ENCODE measurements around the gene TEAD2.
A peak's percentile ranks its signal among the peaks of the same experiment; 100 is the strongest.

TEAD2 gene

GRCh38 chr19:49347835-49348234, 14.4 kb downstream of the TEAD2 start:
- Histone ChIP-seq H3K27me3 (ENCODE audit: control insufficient read depth, insufficient read depth, low read length, poor library complexity, severe bottlenecking) (no peaks in the 10 kb centered on the region), H3K9me3 (ENCODE audit: control insufficient read depth, low read length) (no peaks in the 10 kb centered on the region), H3K27ac (ENCODE audit: insufficient read depth, low read depth, low read length, poor library complexity, severe bottlenecking) (no peak overlapping the region), H3K4me3 (ENCODE audit: insufficient read depth, low read depth, low read length) (no peak overlapping the region), H3K4me1 (ENCODE audit: control insufficient read depth, insufficient read depth, low read length) (peaks cover 6% of the 10 kb centered on the region), H3K36me3 (ENCODE audit: control insufficient read depth, insufficient read depth, low read length) (peaks cover 77% of the 10 kb centered on the region)
- WGBS, 2 experiments: 87 to 91% methylated on average over 3 of the region's 3 CpGs

- Histone ChIP-seq H3K4me3 (ENCODE audit: insufficient read depth, low read depth, low read length) (no peak overlapping the region), H3K36me3 (ENCODE audit: control insufficient read depth, insufficient read depth, low read length) (peaks cover 79% of the 10 kb centered on the region)
- 95 to 97% methylated on average over 15 of the region's 15 CpGs for WGBS, 2 experiments
Measured at GRCh38 chr19:49347191-49347590, 15.0 kb downstream of the TEAD2 start.

GRCh38 chr19:49344505-49345423, 17.5 kb downstream of the TEAD2 start:
- Histone ChIP-seq H3K4me3 (ENCODE audit: insufficient read depth, low read depth, low read length) (no peak overlapping the region), H3K4me1 (ENCODE audit: control insufficient read depth, insufficient read depth, low read length) (peaks cover 6% of the 10 kb centered on the region), H3K27me3 (ENCODE audit: control insufficient read depth, insufficient read depth, low read length, poor library complexity, severe bottlenecking) (no peaks in the 10 kb centered on the region), H3K27ac (ENCODE audit: insufficient read depth, low read depth, low read length, poor library complexity, severe bottlenecking) (no peak overlapping the region), H3K9me3 (ENCODE audit: control insufficient read depth, low read length) (no peaks in the 10 kb centered on the region), H3K36me3 (ENCODE audit: control insufficient read depth, insufficient read depth, low read length) (peaks cover 75% of the 10 kb centered on the region)
- 92 to 93% methylated on average over 11 of the region's 11 CpGs for WGBS, 2 experiments

More at GRCh38 chr19:49347191-49347590, 15.0 kb downstream of the TEAD2 start:
- no peak overlapping the region for H3K27ac ChIP-seq (ENCODE audit: insufficient read depth, low read depth, low read length, poor library complexity, severe bottlenecking)
- no peaks in the 10 kb centered on the region for H3K9me3 ChIP-seq (ENCODE audit: control insufficient read depth, low read length)
- H3K4me1 ChIP-seq (ENCODE audit: control insufficient read depth, insufficient read depth, low read length): peaks cover 6% of the 10 kb centered on the region
- no peaks in the 10 kb centered on the region for H3K27me3 ChIP-seq (ENCODE audit: control insufficient read depth, insufficient read depth, low read length, poor library complexity, severe bottlenecking)

GRCh38 chr19:49343123-49343522, 19.1 kb downstream of the TEAD2 start:
- Histone ChIP-seq H3K27ac (ENCODE audit: insufficient read depth, low read depth, low read length, poor library complexity, severe bottlenecking) (no peak overlapping the region), H3K4me1 (ENCODE audit: control insufficient read depth, insufficient read depth, low read length) (peaks cover 11% of the 10 kb centered on the region), H3K4me3 (ENCODE audit: insufficient read depth, low read depth, low read length) (no peak overlapping the region), H3K36me3 (ENCODE audit: control insufficient read depth, insufficient read depth, low read length) (peaks cover 66% of the 10 kb centered on the region), H3K9me3 (ENCODE audit: control insufficient read depth, low read length) (no peaks in the 10 kb centered on the region), H3K27me3 (ENCODE audit: control insufficient read depth, insufficient read depth, low read length, poor library complexity, severe bottlenecking) (peaks cover 5% of the 10 kb centered on the region)
- 87 to 93% methylated on average over 7 of the region's 7 CpGs for WGBS, 2 experiments

- Histone ChIP-seq H3K27me3 (ENCODE audit: control insufficient read depth, insufficient read depth, low read length, poor library complexity, severe bottlenecking) (peaks cover 11% of the 10 kb centered on the region), H3K27ac (ENCODE audit: insufficient read depth, low read depth, low read length, poor library complexity, severe bottlenecking) (no peak overlapping the region), H3K36me3 (ENCODE audit: control insufficient read depth, insufficient read depth, low read length) (peaks cover 61% of the 10 kb centered on the region), H3K4me3 (ENCODE audit: insufficient read depth, low read depth, low read length) (no peak overlapping the region), H3K9me3 (ENCODE audit: control insufficient read depth, low read length) (no peaks in the 10 kb centered on the region), H3K4me1 (ENCODE audit: control insufficient read depth, insufficient read depth, low read length) (peaks cover 19% of the 10 kb centered on the region)
- WGBS, 2 experiments: 90% methylated on average over 11 of the region's 11 CpGs
Measured at GRCh38 chr19:49342291-49342721, 19.9 kb downstream of the TEAD2 start.

- no peak overlapping the region for H3K4me3 ChIP-seq (ENCODE audit: insufficient read depth, low read depth, low read length)
- peaks cover 49% of the 10 kb centered on the region for H3K36me3 ChIP-seq (ENCODE audit: control insufficient read depth, insufficient read depth, low read length)
- no peak overlapping the region for H3K27ac ChIP-seq (ENCODE audit: insufficient read depth, low read depth, low read length, poor library complexity, severe bottlenecking)
- peaks cover 19% of the 10 kb centered on the region for H3K4me1 ChIP-seq (ENCODE audit: control insufficient read depth, insufficient read depth, low read length)
- peaks cover 11% of the 10 kb centered on the region for H3K27me3 ChIP-seq (ENCODE audit: control insufficient read depth, insufficient read depth, low read length, poor library complexity, severe bottlenecking)
- no peaks in the 10 kb centered on the region for H3K9me3 ChIP-seq (ENCODE audit: control insufficient read depth, low read length)
- WGBS, 2 experiments: 96 to 97% methylated on average over 11 of the region's 11 CpGs
Measured at GRCh38 chr19:49340865-49341718, 21.1 kb downstream of the TEAD2 start.

GRCh38 chr19:49340069-49340864, 21.9 kb downstream of the TEAD2 start:
- no peak overlapping the region for H3K4me3 ChIP-seq (ENCODE audit: insufficient read depth, low read depth, low read length)
- WGBS, 2 experiments: 67 to 68% methylated on average over 33 to 36 of the region's 36 CpGs
- H3K27ac ChIP-seq (ENCODE audit: insufficient read depth, low read depth, low read length, poor library complexity, severe bottlenecking): no peak overlapping the region
- peaks cover 42% of the 10 kb centered on the region for H3K36me3 ChIP-seq (ENCODE audit: control insufficient read depth, insufficient read depth, low read length)
- H3K27me3 ChIP-seq (ENCODE audit: control insufficient read depth, insufficient read depth, low read length, poor library complexity, severe bottlenecking): peaks cover 11% of the 10 kb centered on the region
- no peaks in the 10 kb centered on the region for H3K9me3 ChIP-seq (ENCODE audit: control insufficient read depth, low read length)
- H3K4me1 ChIP-seq (ENCODE audit: control insufficient read depth, insufficient read depth, low read length): peaks cover 19% of the 10 kb centered on the region

- Histone ChIP-seq H3K36me3 (ENCODE audit: control insufficient read depth, insufficient read depth, low read length) (peaks cover 34% of the 10 kb centered on the region), H3K4me3 (ENCODE audit: insufficient read depth, low read depth, low read length) (no peak overlapping the region), H3K27ac (ENCODE audit: insufficient read depth, low read depth, low read length, poor library complexity, severe bottlenecking) (peak overlapping the region; percentile 62), H3K9me3 (ENCODE audit: control insufficient read depth, low read length) (no peaks in the 10 kb centered on the region), H3K27me3 (ENCODE audit: control insufficient read depth, insufficient read depth, low read length, poor library complexity, severe bottlenecking) (peaks cover 11% of the 10 kb centered on the region), H3K4me1 (ENCODE audit: control insufficient read depth, insufficient read depth, low read length) (peaks cover 13% of the 10 kb centered on the region)
- WGBS, 2 experiments: 11 to 12% methylated on average over 47 of the region's 47 CpGs
Measured at GRCh38 chr19:49339301-49340068, 22.7 kb downstream of the TEAD2 start.

GRCh38 chr19:49338691-49339300, 23.4 kb downstream of the TEAD2 start:
- Histone ChIP-seq H3K27me3 (ENCODE audit: control insufficient read depth, insufficient read depth, low read length, poor library complexity, severe bottlenecking) (peaks cover 11% of the 10 kb centered on the region), H3K27ac (ENCODE audit: insufficient read depth, low read depth, low read length, poor library complexity, severe bottlenecking) (peak overlapping the region; percentile 22), H3K36me3 (ENCODE audit: control insufficient read depth, insufficient read depth, low read length) (peaks cover 29% of the 10 kb centered on the region), H3K4me1 (ENCODE audit: control insufficient read depth, insufficient read depth, low read length) (peaks cover 13% of the 10 kb centered on the region), H3K4me3 (ENCODE audit: insufficient read depth, low read depth, low read length) (peak overlapping the region; percentile 11), H3K9me3 (ENCODE audit: control insufficient read depth, low read length) (no peaks in the 10 kb centered on the region)
- 3% methylated on average over 30 of the region's 30 CpGs for WGBS, 2 experiments

Measured in ectodermal cell (in vitro differentiated cells).